VCaP (cell line): ENCODE results near the gene HELZ2.

Experiments
- H3K27ac ChIP-seq: fragments of 450-650 bp; 2 replicates; pipeline ENCODE4 v1.5.1; 2017
- CTCF ChIP-seq: fragments of 450-650 bp; conservative IDR thresholded peaks from 2 replicates; pipeline ENCODE4 v1.5.1; 2017; ENCODE audit warnings: mild to moderate bottlenecking, moderate library complexity

Gene HELZ2

GRCh38 chr20:63595416-63596127, 21.5 kb upstream of the HELZ2 start:
- no peak for TF ChIP-seq CTCF
- no peak overlapping the region for H3K27ac ChIP-seq

- H3K27ac ChIP-seq, result no peak overlapping the region
- no peak for TF ChIP-seq CTCF
Observed at GRCh38 chr20:63594043-63594561, 20.1 kb upstream of the HELZ2 start.

- TF ChIP-seq CTCF, result no peak
- peak overlapping the region; percentile 95 for H3K27ac ChIP-seq
Observed at GRCh38 chr20:63592661-63593060, 18.6 kb upstream of the HELZ2 start.

GRCh38 chr20:63591786-63592355, 17.8 kb upstream of the HELZ2 start:
- no peak for TF ChIP-seq CTCF
- H3K27ac ChIP-seq, result peak overlapping the region; percentile 95

GRCh38 chr20:63591147-63591533, 17.1 kb upstream of the HELZ2 start:
- no peak for TF ChIP-seq CTCF
- H3K27ac ChIP-seq, result peak overlapping the region; percentile 95

GRCh38 chr20:63590218-63591146, 16.4 kb upstream of the HELZ2 start:
- no peak for TF ChIP-seq CTCF

More at GRCh38 chr20:63590218-63591146, 16.4 kb upstream of the HELZ2 start:
- H3K27ac ChIP-seq, result peak overlapping the region; percentile 95
